ENCODE results near the gene SHMT2.

DNA sequence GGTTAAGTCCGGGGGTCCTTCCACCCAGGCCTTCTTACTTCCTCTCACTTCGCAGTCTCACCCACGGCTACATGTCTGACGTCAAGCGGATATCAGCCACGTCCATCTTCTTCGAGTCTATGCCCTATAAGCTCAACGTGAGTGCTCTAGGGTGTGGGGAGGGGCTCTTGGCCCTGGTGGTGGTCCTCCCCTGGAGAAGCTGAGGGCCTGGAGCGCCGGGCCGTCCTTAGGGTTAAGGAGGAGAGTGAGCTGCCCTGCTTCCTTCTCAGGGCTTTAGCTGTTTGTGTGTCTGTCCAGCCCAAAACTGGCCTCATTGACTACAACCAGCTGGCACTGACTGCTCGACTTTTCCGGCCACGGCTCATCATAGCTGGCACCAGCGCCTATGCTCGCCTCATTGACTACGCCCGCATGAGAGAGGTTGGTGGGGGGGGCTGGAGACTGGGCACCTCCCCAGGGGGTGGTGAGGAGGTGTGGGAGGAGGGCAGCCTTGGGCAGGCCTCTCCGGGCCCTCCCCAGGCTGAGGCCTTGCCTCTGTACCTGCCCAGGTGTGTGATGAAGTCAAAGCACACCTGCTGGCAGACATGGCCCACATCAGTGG lies 2.7 kb downstream of the SHMT2 start:
- TF ChIP-seq, protein P1, sequence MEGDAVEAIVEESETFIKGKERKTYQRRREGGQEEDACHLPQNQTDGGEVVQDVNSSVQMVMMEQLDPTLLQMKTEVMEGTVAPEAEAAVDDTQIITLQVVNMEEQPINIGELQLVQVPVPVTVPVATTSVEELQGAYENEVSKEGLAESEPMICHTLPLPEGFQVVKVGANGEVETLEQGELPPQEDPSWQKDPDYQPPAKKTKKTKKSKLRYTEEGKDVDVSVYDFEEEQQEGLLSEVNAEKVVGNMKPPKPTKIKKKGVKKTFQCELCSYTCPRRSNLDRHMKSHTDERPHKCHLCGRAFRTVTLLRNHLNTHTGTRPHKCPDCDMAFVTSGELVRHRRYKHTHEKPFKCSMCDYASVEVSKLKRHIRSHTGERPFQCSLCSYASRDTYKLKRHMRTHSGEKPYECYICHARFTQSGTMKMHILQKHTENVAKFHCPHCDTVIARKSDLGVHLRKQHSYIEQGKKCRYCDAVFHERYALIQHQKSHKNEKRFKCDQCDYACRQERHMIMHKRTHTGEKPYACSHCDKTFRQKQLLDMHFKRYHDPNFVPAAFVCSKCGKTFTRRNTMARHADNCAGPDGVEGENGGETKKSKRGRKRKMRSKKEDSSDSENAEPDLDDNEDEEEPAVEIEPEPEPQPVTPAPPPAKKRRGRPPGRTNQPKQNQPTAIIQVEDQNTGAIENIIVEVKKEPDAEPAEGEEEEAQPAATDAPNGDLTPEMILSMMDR (IDR thresholded peaks at IDR 0.05) = no peak
- TF ChIP-seq POLR2A (IDR thresholded peaks at IDR 0.05) = no peak
